B cell (primary cell): ENCODE results near the gene TEX26.
"Not testable (repeated sequence)": the region's sequence is repeated elsewhere in the genome, so short reads cannot be mapped to it uniquely, and the experiment has no call there.

Source experiments
- CTCF ChIP-seq: fragments of 200-600 bp; IDR thresholded peaks from one replicate; pipeline ENCODE4 v1.8.0; 2022; ENCODE audit warnings: antibody characterized with exemption, mild to moderate bottlenecking
- EZH2 ChIP-seq: IDR thresholded peaks from 2 replicates; pipeline ENCODE4 v1.6.1; 2012; ENCODE audit warnings: borderline replicate concordance, low read depth, mild to moderate bottlenecking, moderate library complexity, low read length; ENCODE audit not compliant: insufficient read depth, poor library complexity, severe bottlenecking

- not testable (repeated sequence) for TF ChIP-seq CTCF, EZH2
Observed at GRCh38 chr13:30927188-30927587, 5.3 kb upstream of the TEX26 start.
